ENCODE measurements around the gene RNH1. TPM values are rescaled to one million over a fixed set of nuclear protein-coding genes. Genes with fewer than 3 reads are reported as not detected.

RNH1 gene
- total RNA-seq, 1 experiment from 2014 or later = 60.0 TPM

- Histone ChIP-seq H2BK12ac (ENCODE audit: insufficient read length, low read depth, low read length) (no peak overlapping the region), H2BK20ac (ENCODE audit: low read depth, low read length, poor library complexity, severe bottlenecking) (no peak overlapping the region), H3K18ac (ENCODE audit: insufficient read length, low read depth, low read length) (no peak overlapping the region), H2BK120ac (ENCODE audit: low read depth, low read length, poor library complexity, severe bottlenecking) (no peak overlapping the region), H4K91ac (ENCODE audit: insufficient read length, low read depth, low read length) (no peak overlapping the region), H4K20me1 (ENCODE audit: control insufficient read depth, insufficient read depth, insufficient read length) (no peaks in the 10 kb centered on the region), H3K27ac (ENCODE audit: insufficient read length, low read depth, low read length) (no peak overlapping the region), H3K4me1 (ENCODE audit: insufficient read depth, low read length) (no peaks in the 10 kb centered on the region), H3T11ph (ENCODE audit: low read length) (no peak overlapping the region), H2BK15ac (ENCODE audit: low read depth, low read length) (no peak overlapping the region), H3K14ac (ENCODE audit: insufficient read depth, low read length) (no peak overlapping the region), H3K27me3 (ENCODE audit: insufficient read depth, low read length) (no peaks in the 10 kb centered on the region), H3K4me2 (ENCODE audit: insufficient read depth, insufficient read length, low read length) (no peak overlapping the region), H3K23ac (ENCODE audit: insufficient read length, low read depth, low read length) (no peak overlapping the region), H2AK5ac (ENCODE audit: insufficient read length, low read length) (no peak overlapping the region), H4K5ac (ENCODE audit: insufficient read length, low read depth, low read length) (no peak overlapping the region), H3K9ac (ENCODE audit: extremely low read depth, insufficient read length, low read length) (no peak overlapping the region), H2BK5ac (ENCODE audit: insufficient read length, low read length) (no peak overlapping the region), H3K79me1 (ENCODE audit: insufficient read depth, low read depth, low read length, poor library complexity, severe bottlenecking) (no peaks in the 10 kb centered on the region), H2AFZ (ENCODE audit: low read length) (no peak overlapping the region), H3K4ac (ENCODE audit: low read depth, low read length) (no peak overlapping the region), H3K9me3 (ENCODE audit: control insufficient read depth, low read depth, low read length) (no peaks in the 10 kb centered on the region), H3K56ac (ENCODE audit: insufficient read length, low read depth, low read length) (no peak overlapping the region), H4K8ac (replicated peaks; ENCODE audit: insufficient read length, low read depth, low read length) (no peak overlapping the region), H3K79me2 (ENCODE audit: insufficient read depth, low read length) (no peaks in the 10 kb centered on the region), H3K23me2 (ENCODE audit: insufficient read length, low read depth, low read length, poor library complexity, severe bottlenecking) (no peaks in the 10 kb centered on the region)
- no peak overlapping the region for H3K4me3 Mint-ChIP-seq
- H3K9me3 Mint-ChIP-seq = peaks cover 12% of the 10 kb centered on the region in 2 experiments
- DNase-seq = peak; percentile 23
- H3K36me3 Mint-ChIP-seq (ENCODE audit: insufficient read depth in 1 of 3, low read depth in 3 of 3) = peaks cover 41 to 74% (median 64%) of the 10 kb centered on the region in 3 experiments
- H3K27me3 Mint-ChIP-seq (ENCODE audit: low read depth) = peaks cover 4% of the 10 kb centered on the region; the same call in 1 of the 2 replicates
- no CpG with 5 or more reads among the region's 39 CpGs for WGBS (ENCODE audit: extremely low coverage, insufficient read length, low lambda C conversion rate)
- TF ChIP-seq CTCF (conservative IDR thresholded peaks at IDR 0.05) = no peak
- H3K27ac Mint-ChIP-seq = peak overlapping the region in 1 of 3 experiments; percentile 67; a peak in 1 of 7 replicates
- H3K4me1 Mint-ChIP-seq = no peaks in the 10 kb centered on the region
Observed at GRCh38 chr11:498297-499181, 8.5 kb downstream of the RNH1 start.
